GM12875 (cell line): ENCODE measurements around the gene EDIL3.
"Not testable (repeated sequence)": the region's sequence is repeated elsewhere in the genome, so short reads cannot be mapped to it uniquely, and the experiment has no call there.

ENCODE experiments used
- H3K4me3 ChIP-seq: one replicate; pipeline ENCODE4 v1.5.1; 2011; ENCODE audit warnings: low read depth, low read length, control low read depth
- CTCF ChIP-seq: IDR thresholded peaks from 2 replicates; pipeline ENCODE4 v1.5.1; 2011; ENCODE audit warnings: low read depth, mild to moderate bottlenecking, control low read depth, inconsistent platforms, low read length, moderate library complexity, borderline replicate concordance; ENCODE audit not compliant: insufficient read depth

Gene EDIL3

GRCh38 chr5:84327591-84327990, 57.1 kb downstream of the EDIL3 start:
- H3K4me3 ChIP-seq = no peak overlapping the region
- TF ChIP-seq CTCF = no peak

- TF ChIP-seq CTCF = no peak
Observed at GRCh38 chr5:84322646-84323045, 62.0 kb downstream of the EDIL3 start.

GRCh38 chr5:84317826-84318225, 66.9 kb downstream of the EDIL3 start:
- H3K4me3 ChIP-seq = not testable (repeated sequence)

More at GRCh38 chr5:84322646-84323045, 62.0 kb downstream of the EDIL3 start:
- H3K4me3 ChIP-seq = no peak overlapping the region

GRCh38 chr5:84312280-84312679, 72.4 kb downstream of the EDIL3 start:
- not testable (repeated sequence) for H3K4me3 ChIP-seq

GRCh38 chr5:84309850-84310249, 74.8 kb downstream of the EDIL3 start:
- H3K4me3 ChIP-seq = not testable (repeated sequence)

GRCh38 chr5:84306601-84307000, 78.1 kb downstream of the EDIL3 start:
- H3K4me3 ChIP-seq = no peak overlapping the region
- TF ChIP-seq CTCF = no peak

GRCh38 chr5:84304599-84304998, 80.1 kb downstream of the EDIL3 start:
- TF ChIP-seq CTCF = no peak
- H3K4me3 ChIP-seq = no peak overlapping the region

GRCh38 chr5:84303315-84303714, 81.4 kb downstream of the EDIL3 start:
- no peak overlapping the region for H3K4me3 ChIP-seq
- no peak for TF ChIP-seq CTCF

GRCh38 chr5:84301535-84301934, 83.1 kb downstream of the EDIL3 start:
- TF ChIP-seq CTCF = no peak
- H3K4me3 ChIP-seq = no peak overlapping the region
